ENCODE results near the gene WNT9B. TPM values are rescaled to one million over a fixed set of nuclear protein-coding genes. Genes with fewer than 3 reads are reported as not detected.

WNT9B gene
- total RNA-seq, 1 donor from 2014 or later, result 0.26 TPM

DNA sequence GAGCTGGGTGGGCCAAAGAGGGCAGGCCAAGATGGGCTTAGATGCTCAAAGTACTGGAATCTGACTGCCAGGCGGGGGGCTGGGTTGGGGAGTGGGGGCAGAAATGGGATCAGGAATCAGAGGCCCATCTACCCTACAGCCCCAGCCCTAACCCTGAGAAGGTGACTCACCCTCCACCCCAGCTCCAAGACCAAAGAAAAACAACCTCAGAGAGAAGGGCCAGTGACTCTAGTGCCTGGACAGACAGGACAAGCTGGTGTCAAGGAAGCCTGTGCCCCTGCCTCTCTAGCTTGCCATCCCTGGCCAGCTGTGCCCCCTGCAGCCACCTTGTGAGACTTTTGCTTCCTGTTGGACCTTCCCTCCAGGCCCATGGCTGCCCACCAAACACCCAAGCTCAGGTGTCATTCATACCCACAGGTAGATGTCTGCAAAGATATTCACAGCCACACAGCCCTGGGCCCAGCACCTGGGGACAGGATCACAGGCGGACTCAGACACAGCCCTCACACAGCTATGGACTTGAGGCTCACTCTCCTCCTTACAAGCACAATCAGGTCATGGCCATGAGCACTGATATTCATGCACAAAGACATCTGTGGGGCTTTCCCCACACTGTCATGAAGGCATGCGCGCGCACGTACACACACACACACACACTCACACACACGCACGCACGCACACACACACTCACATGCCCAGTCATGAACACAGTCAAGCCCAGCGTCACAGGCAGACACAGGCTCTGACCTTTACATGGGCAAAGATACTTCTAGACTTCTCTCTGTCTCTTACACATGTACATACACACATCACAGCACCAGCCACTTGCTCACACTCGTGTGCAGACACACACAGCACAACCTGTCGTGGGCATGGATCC is 35.7 kb upstream of the WNT9B start:
- no peak for DNase-seq (ENCODE audit: low spot score)
- H3K27ac Mint-ChIP-seq (ENCODE audit: unreplicated experiment), result peak overlapping the region; percentile 22
- peaks cover 8% of the 10 kb centered on the region for H3K27me3 Mint-ChIP-seq (ENCODE audit: unreplicated experiment)
- H3K36me3 Mint-ChIP-seq (ENCODE audit: low read depth, unreplicated experiment), result peaks cover 7% of the 10 kb centered on the region
- H3K9me3 Mint-ChIP-seq (ENCODE audit: unreplicated experiment), result no peaks in the 10 kb centered on the region
- H3K4me1 Mint-ChIP-seq (ENCODE audit: unreplicated experiment), result peaks cover 49% of the 10 kb centered on the region
- H3K4me3 Mint-ChIP-seq (ENCODE audit: unreplicated experiment), result peak overlapping the region; percentile 85
- TF ChIP-seq, protein P1, sequence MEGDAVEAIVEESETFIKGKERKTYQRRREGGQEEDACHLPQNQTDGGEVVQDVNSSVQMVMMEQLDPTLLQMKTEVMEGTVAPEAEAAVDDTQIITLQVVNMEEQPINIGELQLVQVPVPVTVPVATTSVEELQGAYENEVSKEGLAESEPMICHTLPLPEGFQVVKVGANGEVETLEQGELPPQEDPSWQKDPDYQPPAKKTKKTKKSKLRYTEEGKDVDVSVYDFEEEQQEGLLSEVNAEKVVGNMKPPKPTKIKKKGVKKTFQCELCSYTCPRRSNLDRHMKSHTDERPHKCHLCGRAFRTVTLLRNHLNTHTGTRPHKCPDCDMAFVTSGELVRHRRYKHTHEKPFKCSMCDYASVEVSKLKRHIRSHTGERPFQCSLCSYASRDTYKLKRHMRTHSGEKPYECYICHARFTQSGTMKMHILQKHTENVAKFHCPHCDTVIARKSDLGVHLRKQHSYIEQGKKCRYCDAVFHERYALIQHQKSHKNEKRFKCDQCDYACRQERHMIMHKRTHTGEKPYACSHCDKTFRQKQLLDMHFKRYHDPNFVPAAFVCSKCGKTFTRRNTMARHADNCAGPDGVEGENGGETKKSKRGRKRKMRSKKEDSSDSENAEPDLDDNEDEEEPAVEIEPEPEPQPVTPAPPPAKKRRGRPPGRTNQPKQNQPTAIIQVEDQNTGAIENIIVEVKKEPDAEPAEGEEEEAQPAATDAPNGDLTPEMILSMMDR (IDR thresholded peaks at IDR 0.05; ENCODE audit: unreplicated experiment), result no peak

DNA sequence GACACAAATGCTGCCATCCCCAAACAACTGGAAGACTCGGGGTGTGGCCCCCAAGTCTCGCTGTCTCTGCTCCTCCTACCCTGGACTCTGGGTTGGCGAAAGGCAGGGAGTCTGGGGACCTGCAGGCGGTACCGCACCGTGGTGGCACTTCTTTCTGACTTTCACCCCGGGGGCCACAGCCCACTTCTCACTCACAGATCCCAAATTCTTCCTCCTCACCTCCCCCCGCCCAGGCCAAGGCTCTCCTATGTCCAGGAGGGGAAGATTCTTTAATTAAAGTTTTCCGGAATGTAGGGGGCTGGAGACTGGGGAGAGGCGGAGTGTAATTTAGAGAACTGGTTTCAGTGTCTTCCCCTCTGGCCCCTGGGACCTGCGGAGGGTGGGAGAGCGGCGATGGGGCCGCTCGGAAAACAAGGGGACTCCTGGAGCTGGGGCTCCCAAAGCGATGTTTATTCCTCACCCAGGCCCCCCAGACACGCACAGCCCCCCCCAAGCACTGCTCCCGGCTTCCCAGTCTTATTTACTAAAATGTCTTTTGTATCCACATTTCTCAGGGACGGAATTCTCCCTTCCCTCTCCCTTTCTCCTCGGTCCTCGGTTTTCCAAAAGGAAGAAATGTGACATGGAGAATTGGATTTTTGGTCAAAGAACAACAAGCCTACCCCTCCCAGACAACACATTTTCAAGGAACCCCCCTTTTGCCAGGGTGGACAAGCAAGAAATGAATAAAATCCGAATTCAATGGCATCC is 34.1 kb upstream of the WNT9B start:
- H3K27ac Mint-ChIP-seq (ENCODE audit: unreplicated experiment), result peak overlapping the region; percentile 28
- DNase-seq (ENCODE audit: low spot score), result no peak
- H3K9me3 Mint-ChIP-seq (ENCODE audit: unreplicated experiment), result no peaks in the 10 kb centered on the region
- TF ChIP-seq, protein P1 (IDR thresholded peaks at IDR 0.05; ENCODE audit: unreplicated experiment), result no peak
- peak overlapping the region; percentile 91 for H3K4me3 Mint-ChIP-seq (ENCODE audit: unreplicated experiment)
- peaks cover 10% of the 10 kb centered on the region for H3K27me3 Mint-ChIP-seq (ENCODE audit: unreplicated experiment)
- H3K4me1 Mint-ChIP-seq (ENCODE audit: unreplicated experiment), result peaks cover 49% of the 10 kb centered on the region
- H3K36me3 Mint-ChIP-seq (ENCODE audit: low read depth, unreplicated experiment), result peaks cover 4% of the 10 kb centered on the region

DNA sequence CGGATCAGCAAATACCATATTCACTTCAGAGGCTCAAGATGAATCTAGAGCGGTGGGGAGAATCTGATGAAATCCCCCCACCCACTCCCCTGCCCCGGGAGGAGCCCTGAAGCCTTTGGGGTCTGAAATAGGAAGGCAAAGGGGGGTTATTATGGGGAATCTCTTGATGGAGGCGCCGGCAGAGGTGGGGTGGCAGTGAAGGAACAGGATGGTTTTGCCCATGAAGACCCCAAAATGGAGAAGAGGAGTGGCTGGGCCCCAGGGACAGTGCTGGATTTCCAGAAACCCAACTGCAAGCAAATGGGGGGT is 33.5 kb upstream of the WNT9B start:
- no peak for DNase-seq (ENCODE audit: low spot score)
- Mint-ChIP-seq H3K36me3 (ENCODE audit: low read depth, unreplicated experiment) (peaks cover 4% of the 10 kb centered on the region), H3K4me1 (ENCODE audit: unreplicated experiment) (peaks cover 46% of the 10 kb centered on the region), H3K9me3 (ENCODE audit: unreplicated experiment) (no peaks in the 10 kb centered on the region), H3K4me3 (ENCODE audit: unreplicated experiment) (peak overlapping the region; percentile 91), H3K27me3 (ENCODE audit: unreplicated experiment) (peaks cover 10% of the 10 kb centered on the region), H3K27ac (ENCODE audit: unreplicated experiment) (peak overlapping the region; percentile 28)
- TF ChIP-seq, protein P1 (IDR thresholded peaks at IDR 0.05; ENCODE audit: unreplicated experiment), result no peak

DNA sequence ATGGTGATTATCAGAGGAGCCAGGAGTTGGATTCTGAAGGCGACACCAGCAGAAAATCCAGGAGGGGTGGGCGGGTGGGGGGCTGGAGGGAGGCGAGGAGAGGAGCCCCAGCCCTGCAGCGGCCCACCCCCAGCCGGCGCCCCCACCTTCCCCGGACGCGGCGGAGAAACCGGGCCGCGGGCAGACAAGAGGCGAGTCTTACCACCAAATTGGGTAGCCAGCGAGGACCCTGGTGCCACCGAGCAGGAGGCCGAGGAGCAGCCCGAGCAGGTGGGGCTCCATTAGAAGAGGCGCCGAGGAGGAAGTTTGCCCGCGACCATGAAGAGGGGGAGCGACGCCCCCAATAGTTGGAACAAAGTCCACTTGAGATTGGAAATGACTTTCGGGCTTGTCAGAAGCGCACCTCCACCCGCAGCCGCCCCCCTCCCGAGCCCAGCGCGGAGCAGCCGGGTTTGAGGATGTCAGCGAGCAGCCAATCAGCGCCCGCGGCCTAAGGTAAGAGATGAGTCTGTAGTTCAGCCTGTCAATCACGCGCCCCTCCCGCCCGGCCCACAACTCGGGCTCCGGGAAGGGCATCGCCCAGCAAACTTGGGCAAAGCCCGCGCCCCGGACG is 33.0 kb upstream of the WNT9B start, which contains the start of gene WNT3:
WNT3 (minus strand) TSS at position 377 of the 613 bp plus-strand sequence; CDS start at position 282, 95 bp downstream.
- DNase-seq (ENCODE audit: low spot score), result peak; percentile 49
- peaks cover 10% of the 10 kb centered on the region for H3K27me3 Mint-ChIP-seq (ENCODE audit: unreplicated experiment)
- H3K27ac Mint-ChIP-seq (ENCODE audit: unreplicated experiment), result peak within 1 kb of the TSS; percentile 52
- H3K36me3 Mint-ChIP-seq (ENCODE audit: low read depth, unreplicated experiment), result peaks cover 4% of the 10 kb centered on the region
- peaks cover 40% of the 10 kb centered on the region for H3K4me1 Mint-ChIP-seq (ENCODE audit: unreplicated experiment)
- no peaks in the 10 kb centered on the region for H3K9me3 Mint-ChIP-seq (ENCODE audit: unreplicated experiment)
- TF ChIP-seq, protein P1 (IDR thresholded peaks at IDR 0.05; ENCODE audit: unreplicated experiment), result no peak
- H3K4me3 Mint-ChIP-seq (ENCODE audit: unreplicated experiment), result peak within 1 kb of the TSS; percentile 91

Data from endothelial cell (in vitro differentiated cells).